Thyroid gland (tissue), 4 donors: ENCODE measurements around the gene AKR1A1. TPM values are rescaled to one million over a fixed set of nuclear protein-coding genes. Genes with fewer than 3 reads are reported as not detected.
A peak's percentile ranks its signal among the peaks of the same experiment; 100 is the strongest.

Experiments
- DNase-seq, 2 donors: peaks; one replicate each; pipeline ENCODE4 v3.0.0-alpha.2; 2019
- H3K27ac ChIP-seq, 3 donors: fragments of 200-600 bp; sonication (generic); 1 replicate in 2 of 3; 2 replicates in 1 of 3; pipeline ENCODE4 v1.5.1; 2016 to 2019; ENCODE audit warnings: mild to moderate bottlenecking in 1 of 3, moderate library complexity in 1 of 3
- H3K27me3 ChIP-seq: fragments of 200-600 bp; sonication (generic); one replicate; pipeline ENCODE4 v1.5.1; 2019
- H3K36me3 ChIP-seq, 2 donors: fragments of 200-600 bp; sonication (generic); one replicate each; pipeline ENCODE4 v1.5.1; 2016 to 2019
- H3K4me1 ChIP-seq, 2 donors: fragments of 200-600 bp; sonication (generic); one replicate each; pipeline ENCODE4 v1.5.1; 2017 to 2019
- H3K4me3 ChIP-seq, 3 donors: fragments of 200-600 bp; sonication (generic); replicated peaks in 1 of 3; 1 replicate in 2 of 3; 2 replicates in 1 of 3; pipeline ENCODE4 v1.5.1; 2016; ENCODE audit warnings: mild to moderate bottlenecking in 1 of 3
- H3K9me3 ChIP-seq: fragments of 200-600 bp; sonication (generic); one replicate; pipeline ENCODE4 v1.5.1; 2017
- POLR2A ChIP-seq, 2 donors: fragments of 450-650 bp; IDR thresholded peaks; one replicate each; pipeline ENCODE4 v1.6.1; 2017; ENCODE audit warnings: antibody characterized with exemption in 2 of 2, mild to moderate bottlenecking in 2 of 2, moderate library complexity in 1 of 2
- WGBS, 2 donors: methylation state at CpG; one replicate each; pipeline ENCODE4 v1.1.5; 2017; 5-methylcytosine and 5-hydroxymethylcytosine counted together
- intact Hi-C: fragments of 100-400 bp; cut with DNase I; formaldehyde crosslinking; loops from one replicate; pipeline ENCODE4 v1.15.1; 2023
- total RNA-seq, 4 donors: library from RNA; depleted of rRNA; stranded (reverse); fragments of >200 nt; gene quantifications; one replicate each; pipeline ENCODE4 v1.2.3, GENCODE V29; 2016
- TF ChIP-seq, protein P1 (sequence below), 6 experiments: fragments of 200-600 bp in 3 of 6; fragments of 450-650 bp in 3 of 6; sonication (generic) in 3 of 6; IDR thresholded peaks; one replicate each; pipeline ENCODE4 v1.5.1; 2016 to 2019; ENCODE audit warnings: antibody characterized with exemption in 6 of 6, mild to moderate bottlenecking in 2 of 6, inconsistent platforms in 1 of 6, moderate library complexity in 1 of 6

AKR1A1 gene
- total RNA-seq, 4 donors from 2014 or later: 67.5 to 143 (median 127) TPM

DNA sequence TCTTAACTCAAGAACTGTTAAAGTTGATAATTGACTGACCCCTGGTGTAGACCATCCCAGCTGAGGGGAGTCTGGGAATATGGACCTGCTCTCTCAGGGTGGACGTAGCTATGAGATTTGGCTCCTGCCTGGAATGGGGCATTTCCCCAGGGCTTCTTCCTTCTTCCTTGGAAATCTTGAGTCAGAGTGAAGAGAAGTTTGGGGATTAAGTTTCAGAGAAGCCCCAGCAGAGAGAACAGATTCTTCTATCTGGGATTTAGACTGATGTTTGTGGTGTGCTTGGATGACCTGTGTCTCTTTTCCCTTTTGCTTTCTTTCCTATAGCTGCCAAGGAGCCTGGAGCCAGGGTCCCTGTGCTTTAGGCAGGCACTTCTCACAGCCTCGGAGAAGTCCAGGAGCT is 13.2 kb downstream of the AKR1A1 start:
- no peak for DNase-seq
- H3K27me3 ChIP-seq: no peaks in the 10 kb centered on the region
- 79 to 85% methylated on average over 2 of the region's 2 CpGs for WGBS, 2 donors
- H3K36me3 ChIP-seq: peaks cover 24 to 30% of the 10 kb centered on the region in 2 donors
- TF ChIP-seq, protein P1, sequence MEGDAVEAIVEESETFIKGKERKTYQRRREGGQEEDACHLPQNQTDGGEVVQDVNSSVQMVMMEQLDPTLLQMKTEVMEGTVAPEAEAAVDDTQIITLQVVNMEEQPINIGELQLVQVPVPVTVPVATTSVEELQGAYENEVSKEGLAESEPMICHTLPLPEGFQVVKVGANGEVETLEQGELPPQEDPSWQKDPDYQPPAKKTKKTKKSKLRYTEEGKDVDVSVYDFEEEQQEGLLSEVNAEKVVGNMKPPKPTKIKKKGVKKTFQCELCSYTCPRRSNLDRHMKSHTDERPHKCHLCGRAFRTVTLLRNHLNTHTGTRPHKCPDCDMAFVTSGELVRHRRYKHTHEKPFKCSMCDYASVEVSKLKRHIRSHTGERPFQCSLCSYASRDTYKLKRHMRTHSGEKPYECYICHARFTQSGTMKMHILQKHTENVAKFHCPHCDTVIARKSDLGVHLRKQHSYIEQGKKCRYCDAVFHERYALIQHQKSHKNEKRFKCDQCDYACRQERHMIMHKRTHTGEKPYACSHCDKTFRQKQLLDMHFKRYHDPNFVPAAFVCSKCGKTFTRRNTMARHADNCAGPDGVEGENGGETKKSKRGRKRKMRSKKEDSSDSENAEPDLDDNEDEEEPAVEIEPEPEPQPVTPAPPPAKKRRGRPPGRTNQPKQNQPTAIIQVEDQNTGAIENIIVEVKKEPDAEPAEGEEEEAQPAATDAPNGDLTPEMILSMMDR (IDR thresholded peaks at IDR 0.05): no peak
- no peak for TF ChIP-seq POLR2A (IDR thresholded peaks at IDR 0.05)
- H3K27ac ChIP-seq: no peak overlapping the region
- H3K4me3 ChIP-seq: no peak overlapping the region
- intact Hi-C loops: loop anchor here (10.0 kb wide), 1 partner anchor 549 kb away; the partner anchor contains the start of genes HECTD3 and UROD
- H3K4me1 ChIP-seq: no peaks in the 10 kb centered on the region
- no peaks in the 10 kb centered on the region for H3K9me3 ChIP-seq

DNA sequence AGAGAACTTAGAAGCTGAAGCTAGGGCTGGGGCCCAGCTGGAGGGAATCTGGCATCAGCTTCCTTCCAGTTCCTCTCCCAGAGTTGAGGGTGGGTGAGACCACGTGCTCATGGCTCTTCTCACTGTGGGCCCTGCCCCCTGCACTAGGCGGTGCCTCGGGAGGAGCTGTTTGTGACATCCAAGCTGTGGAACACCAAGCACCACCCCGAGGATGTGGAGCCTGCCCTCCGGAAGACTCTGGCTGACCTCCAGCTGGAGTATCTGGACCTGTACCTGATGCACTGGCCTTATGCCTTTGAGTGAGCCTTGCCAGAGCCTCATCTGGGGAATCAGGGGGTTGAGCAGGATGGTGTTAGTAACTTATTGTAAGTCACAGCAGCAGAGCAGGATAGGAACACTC is 16.1 kb downstream of the AKR1A1 start:
- no peaks in the 10 kb centered on the region for H3K27me3 ChIP-seq
- intact Hi-C loops: loop anchor here (5.0 to 10.0 kb wide), 2 partner anchors 54 to 552 kb away; partner anchors contain the start of genes HECTD3 and UROD
- peak overlapping the region in 1 of 3 donors; percentile 14 for H3K27ac ChIP-seq
- TF ChIP-seq POLR2A (IDR thresholded peaks at IDR 0.05): no peak
- TF ChIP-seq, protein P1 (IDR thresholded peaks at IDR 0.05): no peak
- 49 to 63% methylated on average over 4 to 5 of the region's 5 CpGs for WGBS, 2 donors
- H3K4me1 ChIP-seq: no peaks in the 10 kb centered on the region
- peak; percentile 35 to 45 for DNase-seq
- peaks cover 28 to 29% of the 10 kb centered on the region in 2 donors for H3K36me3 ChIP-seq
- H3K9me3 ChIP-seq: no peaks in the 10 kb centered on the region
- no peak overlapping the region for H3K4me3 ChIP-seq

DNA sequence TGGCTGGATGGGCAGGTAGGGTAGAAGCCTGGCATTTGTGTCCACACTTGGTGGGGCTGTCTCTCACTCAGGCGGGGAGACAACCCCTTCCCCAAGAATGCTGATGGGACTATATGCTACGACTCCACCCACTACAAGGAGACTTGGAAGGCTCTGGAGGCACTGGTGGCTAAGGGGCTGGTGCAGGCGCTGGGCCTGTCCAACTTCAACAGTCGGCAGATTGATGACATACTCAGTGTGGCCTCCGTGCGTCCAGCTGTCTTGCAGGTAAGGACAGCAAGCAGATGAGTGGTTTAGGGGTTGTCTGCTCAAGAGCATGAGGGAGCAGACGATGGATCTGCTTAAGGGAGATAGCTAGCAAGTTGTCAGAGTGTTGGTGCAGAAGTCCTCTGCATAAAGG is 17.3 kb downstream of the AKR1A1 start:
- peaks cover 24 to 26% of the 10 kb centered on the region in 2 donors for H3K36me3 ChIP-seq

DNA sequence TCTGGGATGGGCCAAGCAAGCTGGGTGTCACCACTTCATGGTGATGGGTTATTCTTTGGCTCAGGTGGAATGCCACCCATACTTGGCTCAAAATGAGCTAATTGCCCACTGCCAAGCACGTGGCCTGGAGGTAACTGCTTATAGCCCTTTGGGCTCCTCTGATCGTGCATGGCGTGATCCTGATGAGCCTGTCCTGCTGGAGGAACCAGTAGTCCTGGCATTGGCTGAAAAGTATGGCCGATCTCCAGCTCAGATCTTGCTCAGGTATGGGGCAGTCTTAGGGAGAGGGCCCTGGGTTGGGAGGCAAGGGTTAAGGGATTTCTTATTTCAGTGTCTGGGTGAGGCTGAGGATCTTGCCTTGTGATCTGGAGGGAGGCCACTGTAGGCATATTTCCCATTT is 17.8 kb downstream of the AKR1A1 start:
- intact Hi-C loops: loop anchor here (5.0 to 10.0 kb wide), 2 partner anchors 56 to 554 kb away; partner anchors contain the start of genes HECTD3 and UROD
- WGBS, 2 donors: 79 to 96% methylated on average over 3 to 4 of the region's 4 CpGs

More for the DNA sequence above, 17.3 kb downstream of the AKR1A1 start:
- intact Hi-C loops: loop anchor here (5.0 to 10.0 kb wide), 2 partner anchors 56 to 553 kb away; partner anchors contain the start of genes HECTD3 and UROD
- Histone ChIP-seq H3K9me3 (no peaks in the 10 kb centered on the region), H3K4me3 (no peak overlapping the region), H3K27ac (no peak overlapping the region), H3K27me3 (no peaks in the 10 kb centered on the region), H3K4me1 (no peaks in the 10 kb centered on the region)
- DNase-seq: no peak
- 86 to 93% methylated on average over 7 of the region's 7 CpGs for WGBS, 2 donors
- TF ChIP-seq, protein P1 (IDR thresholded peaks at IDR 0.05): no peak

DNA sequence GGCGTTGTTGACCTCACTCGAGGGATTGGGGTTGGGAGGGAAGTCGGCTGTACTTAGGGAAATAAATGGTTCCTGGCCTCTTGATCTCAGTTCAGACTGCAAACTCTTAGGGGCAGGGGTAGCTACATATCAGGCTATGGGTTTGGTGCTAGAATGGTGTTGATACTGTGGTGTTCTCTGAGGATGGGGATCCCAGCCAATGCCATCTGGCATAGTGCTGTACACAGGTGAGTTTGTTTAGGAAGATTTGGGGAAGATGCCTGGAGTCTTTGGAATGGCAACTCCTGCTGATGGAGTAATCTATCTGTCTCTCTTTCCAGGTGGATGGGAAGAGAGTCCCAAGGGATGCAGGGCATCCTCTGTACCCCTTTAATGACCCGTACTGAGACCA is 18.9 kb downstream of the AKR1A1 start:
- WGBS, 2 donors: 63 to 74% methylated on average over 4 of the region's 4 CpGs
- intact Hi-C loops: loop anchor here (5.0 to 10.0 kb wide), 2 partner anchors 57 to 555 kb away; partner anchors contain the start of genes HECTD3 and UROD
- no peak for TF ChIP-seq POLR2A (IDR thresholded peaks at IDR 0.05)
- TF ChIP-seq, protein P1 (IDR thresholded peaks at IDR 0.05): no peak
- Histone ChIP-seq H3K4me1 (no peaks in the 10 kb centered on the region), H3K27ac (no peak overlapping the region), H3K27me3 (no peaks in the 10 kb centered on the region), H3K4me3 (no peak overlapping the region), H3K9me3 (no peaks in the 10 kb centered on the region), H3K36me3 (peaks cover 19 to 26% of the 10 kb centered on the region in 2 donors)
- no peak for DNase-seq

More for the DNA sequence above, 17.8 kb downstream of the AKR1A1 start:
- H3K27ac ChIP-seq: no peak overlapping the region
- H3K27me3 ChIP-seq: no peaks in the 10 kb centered on the region
- DNase-seq: no peak
- no peak overlapping the region for H3K4me3 ChIP-seq
- H3K9me3 ChIP-seq: no peaks in the 10 kb centered on the region
- TF ChIP-seq POLR2A (IDR thresholded peaks at IDR 0.05): no peak
- TF ChIP-seq, protein P1 (IDR thresholded peaks at IDR 0.05): no peak
- H3K4me1 ChIP-seq: no peaks in the 10 kb centered on the region
- H3K36me3 ChIP-seq: peaks cover 24 to 26% of the 10 kb centered on the region in 2 donors
